Adrenal gland (tissue), 12 donors: ENCODE results near the gene FHOD3. TPM values are rescaled to one million over a fixed set of nuclear protein-coding genes. Genes with fewer than 3 reads are reported as not detected.

Experiments used
- DNase-seq, 7 donors: peaks; one replicate each; pipeline ENCODE4 v3.0.0-alpha.2; 2019 to 2020
- H3K27ac ChIP-seq, 5 donors: fragments of 200-600 bp; sonication (generic) in 4 of 5; 1 replicate in 3 of 5; 2 replicates in 2 of 5; pipeline versions ENCODE4 v1.5.1 to v1.8.0; 2016 to 2020; ENCODE audit warnings: mild to moderate bottlenecking in 1 of 5
- H3K27me3 ChIP-seq: fragments of 200-600 bp; 2 replicates; pipeline ENCODE4 v1.8.0; 2021
- H3K36me3 ChIP-seq, 2 donors: fragments of 200-600 bp; replicated peaks in 1 of 2; 1 replicate in 1 of 2; 2 replicates in 1 of 2; pipeline versions ENCODE4 v1.5.1 to v1.8.0; 2018 to 2022
- H3K4me1 ChIP-seq, 2 donors: fragments of 200-600 bp; replicated peaks in 1 of 2; 1 replicate in 1 of 2; 2 replicates in 1 of 2; pipeline versions ENCODE4 v1.5.1 to v1.8.0; 2018 to 2021
- H3K4me3 ChIP-seq, 4 donors: fragments of 200-600 bp; sonication (generic) in 3 of 4; one replicate each; pipeline ENCODE4 v1.5.1; 2016 to 2018
- H3K9me3 ChIP-seq, 3 donors: fragments of 200-600 bp; sonication (generic) in 1 of 3; replicated peaks in 1 of 3; 1 replicate in 2 of 3; 2 replicates in 1 of 3; pipeline versions ENCODE4 v1.5.1 to v1.8.0; 2016 to 2021
- CTCF ChIP-seq, 6 experiments: fragments of 450-650 bp in 4 of 6; fragments of 200-600 bp in 2 of 6; sonication (generic) in 1 of 6; IDR thresholded peaks; 1 replicate in 5 of 6; 2 replicates in 1 of 6; pipeline versions ENCODE4 v1.5.1 to v1.8.0; 2016 to 2021; ENCODE audit warnings: antibody characterized with exemption in 6 of 6, mild to moderate bottlenecking in 2 of 6, moderate library complexity in 1 of 6
- POLR2A ChIP-seq, 2 donors: fragments of 450-650 bp; IDR thresholded peaks; one replicate each; pipeline ENCODE4 v1.6.1; 2017; ENCODE audit warnings: antibody characterized with exemption in 2 of 2, mild to moderate bottlenecking in 2 of 2, moderate library complexity in 1 of 2
- WGBS, 4 donors: extraction: QIAGEN DNeasy Blood & Tissue Kit in 2 of 4; methylation state at CpG; one replicate each; pipeline versions ENCODE4 v1.1.5 to v1.1.7; 2013 to 2017; 5-methylcytosine and 5-hydroxymethylcytosine counted together
- intact Hi-C, 2 donors: fragments of 100-400 bp; cut with DNase I; formaldehyde crosslinking; loops; one replicate each; pipeline versions ENCODE4 v1.14.1 to v1.15.0; 2022 to 2023
- polyA plus RNA-seq, 3 donors: library from polyadenylated mRNA; stranded (reverse); fragments of 200-250 nt in 2 of 3; fragments of 350-450 nt in 1 of 3; fragmentation: Illumina TruSeq in 1 of 3; extraction: RNeasy Lipid Tissue Mini Kit (QIAGEN cat#74804) in 1 of 3; gene quantifications; one replicate each; pipeline ENCODE4 v1.2.3, GENCODE V29; 2013 to 2014
- total RNA-seq, 9 donors: library from RNA; depleted of rRNA in 4 of 9; stranded (reverse); fragments of >200 nt in 4 of 9; fragments of 120-200 nt in 1 of 9; fragmentation: NEBNext Ultra II Directional in 1 of 9; extraction: Animal tissue kit (Norgen Biotek cat#: 25700) in 1 of 9; gene quantifications; one replicate each; pipeline versions ENCODE4 v1.1.0 to v1.2.4, GENCODE V29; 2013 to 2023
- donor health status: healthy with polysubstance abuse.
- donor health status: Bipolar disorder and iron deficiency.
- donor health status: DM: yes; HTN: yes; CAD: no.
- donor health status: DM: no; HTN: no; CAD: no.
- donor health status: DM: no; HTN: no; CAD: no.
- donor health status: DM: yes; HTN: yes; CAD: no.

The FHOD3 gene
- total and polyA plus RNA-seq, 12 donors = 17.5 to 87.9 (median 48.5) TPM

GRCh38 chr18:36535202-36535935 is 237.9 kb downstream of the FHOD3 start:
- intact Hi-C loops = no loop called here

GRCh38 chr18:36536426-36536825 is 238.9 kb downstream of the FHOD3 start:
- WGBS, 4 donors = 79 to 94% (median 86%) methylated on average over 4 of the region's 4 CpGs

More at GRCh38 chr18:36535202-36535935, 237.9 kb downstream of the FHOD3 start:
- TF ChIP-seq CTCF (IDR thresholded peaks at IDR 0.05) (no peak), POLR2A (IDR thresholded peaks at IDR 0.05) (no peak)
- H3K4me1 ChIP-seq = no peaks in the 10 kb centered on the region
- 89 to 96% (median 92%) methylated on average over 2 of the region's 2 CpGs for WGBS, 4 donors
- no peak for DNase-seq
- no peak overlapping the region for H3K4me3 ChIP-seq
- no peaks in the 10 kb centered on the region for H3K36me3 ChIP-seq
- H3K27me3 ChIP-seq = no peaks in the 10 kb centered on the region
- no peak overlapping the region for H3K27ac ChIP-seq
- H3K9me3 ChIP-seq = no peaks in the 10 kb centered on the region

GRCh38 chr18:36537289-36537688 is 239.8 kb downstream of the FHOD3 start:
- no peaks in the 10 kb centered on the region for H3K4me1 ChIP-seq
- no peak for DNase-seq
- no peak overlapping the region for H3K4me3 ChIP-seq
- H3K27me3 ChIP-seq = no peaks in the 10 kb centered on the region
- TF ChIP-seq CTCF (IDR thresholded peaks at IDR 0.05) (no peak), POLR2A (IDR thresholded peaks at IDR 0.05) (no peak)
- intact Hi-C loops = no loop called here
- H3K36me3 ChIP-seq = no peaks in the 10 kb centered on the region
- H3K9me3 ChIP-seq = no peaks in the 10 kb centered on the region
- no peak overlapping the region for H3K27ac ChIP-seq

More at GRCh38 chr18:36536426-36536825, 238.9 kb downstream of the FHOD3 start:
- Histone ChIP-seq H3K9me3 (no peaks in the 10 kb centered on the region), H3K4me3 (no peak overlapping the region), H3K27ac (no peak overlapping the region), H3K27me3 (no peaks in the 10 kb centered on the region), H3K4me1 (no peaks in the 10 kb centered on the region), H3K36me3 (no peaks in the 10 kb centered on the region)
- TF ChIP-seq POLR2A (IDR thresholded peaks at IDR 0.05) = no peak
- intact Hi-C loops = no loop called here
- no peak for DNase-seq

- Histone ChIP-seq H3K27me3 (no peaks in the 10 kb centered on the region), H3K4me1 (no peaks in the 10 kb centered on the region), H3K4me3 (no peak overlapping the region), H3K27ac (no peak overlapping the region), H3K9me3 (no peaks in the 10 kb centered on the region), H3K36me3 (no peaks in the 10 kb centered on the region)
- intact Hi-C loops = no loop called here
- WGBS, 4 donors = 83 to 98% (median 94%) methylated on average over 5 of the region's 5 CpGs
- DNase-seq = peak in 1 of 7 donors; percentile 21
- TF ChIP-seq CTCF (IDR thresholded peaks at IDR 0.05) = no peak
- no peak for TF ChIP-seq POLR2A (IDR thresholded peaks at IDR 0.05)
These were observed 242.2 kb downstream of the FHOD3 start for GRCh38 chr18:36539674-36540231.

DNA sequence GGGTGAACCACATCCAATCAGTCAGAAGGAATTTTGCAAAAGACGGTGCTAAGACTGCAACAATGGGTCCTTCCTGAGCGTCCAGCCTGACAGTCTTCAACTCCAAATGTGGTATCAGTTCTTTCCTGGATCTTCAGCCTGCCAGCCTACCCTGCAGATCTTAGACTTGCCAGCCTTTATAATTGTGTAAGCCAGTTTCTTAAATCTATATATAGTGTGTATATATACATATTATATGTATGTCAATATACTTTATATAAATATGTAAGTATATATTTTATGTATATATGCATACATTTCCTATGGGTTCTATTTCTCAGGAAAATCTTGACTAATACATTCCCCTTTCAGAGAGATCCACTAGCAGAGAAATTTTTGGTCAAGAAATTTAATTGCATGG is 245.5 kb downstream of the FHOD3 start:
- no peaks in the 10 kb centered on the region for H3K27me3 ChIP-seq
- intact Hi-C loops = no loop called here
- no peak for DNase-seq
- H3K9me3 ChIP-seq = no peaks in the 10 kb centered on the region
- no peak overlapping the region for H3K27ac ChIP-seq
- H3K36me3 ChIP-seq = no peaks in the 10 kb centered on the region
- H3K4me1 ChIP-seq = no peaks in the 10 kb centered on the region
- H3K4me3 ChIP-seq = no peak overlapping the region
- TF ChIP-seq POLR2A (IDR thresholded peaks at IDR 0.05) (no peak), CTCF (IDR thresholded peaks at IDR 0.05) (no peak)
- WGBS, 4 donors = 89 to 96% (median 94%) methylated on average over 2 of the region's 2 CpGs
